Neural cell (in vitro differentiated cells): ENCODE results near the gene RASSF8.

Source experiments
- EP300 ChIP-seq: fragments of 450-650 bp; conservative IDR thresholded peaks from 2 replicates; pipeline ENCODE4 v1.6.1; 2014; ENCODE audit warnings: antibody characterized with exemption, mild to moderate bottlenecking, moderate library complexity; ENCODE audit not compliant: poor library complexity, severe bottlenecking
- EZH2 ChIP-seq: fragments of 200-600, 300-800 bp; shearing (Covaris generic), sonication (generic); IDR thresholded peaks from 2 replicates; pipeline ENCODE4 v1.6.1; 2014; ENCODE audit warnings: antibody characterized with exemption, low read length, borderline replicate concordance, mild to moderate bottlenecking; ENCODE audit not compliant: insufficient read depth, poor library complexity, severe bottlenecking
- POLR2AphosphoS5 ChIP-seq: IDR thresholded peaks from 2 replicates; pipeline ENCODE4 v1.6.1; 2012
- RAD21 ChIP-seq: fragments of 450-650 bp; conservative IDR thresholded peaks from 2 replicates; pipeline ENCODE4 v1.6.1; 2014; ENCODE audit warnings: antibody characterized with exemption, mild to moderate bottlenecking, moderate library complexity
- SMC3 ChIP-seq: fragments of 450-650 bp; conservative IDR thresholded peaks from 2 replicates; pipeline ENCODE4 v1.6.1; 2014; ENCODE audit warnings: antibody characterized with exemption, mild to moderate bottlenecking, moderate library complexity; ENCODE audit not compliant: poor library complexity
- TF ChIP-seq, protein P1 (sequence below): fragments of 450-650 bp; IDR thresholded peaks from 2 replicates; pipeline ENCODE4 v1.5.1; 2014; ENCODE audit warnings: antibody characterized with exemption, mild to moderate bottlenecking, moderate library complexity; ENCODE audit not compliant: poor library complexity, severe bottlenecking

DNA sequence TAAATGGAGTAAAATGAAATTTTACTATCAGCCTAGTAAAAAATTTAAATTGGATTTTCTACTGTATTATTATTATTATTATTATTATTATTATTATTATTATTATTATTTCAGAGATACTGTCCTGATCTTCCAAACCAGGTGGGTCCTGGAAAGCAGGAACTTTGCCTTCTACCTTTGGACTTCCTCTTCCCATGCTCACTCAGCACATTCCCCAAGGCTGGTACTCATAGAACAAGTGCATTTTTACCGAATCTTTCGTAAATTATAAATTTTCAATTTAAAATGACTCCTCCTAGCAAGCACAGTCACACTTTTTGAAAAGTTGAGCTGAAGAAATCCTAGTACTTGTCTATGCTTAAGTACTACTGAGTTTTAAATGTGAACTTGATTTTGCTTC is 136.7 kb downstream of the RASSF8 start:
- TF ChIP-seq EZH2, result no peak
- TF ChIP-seq, protein P1, sequence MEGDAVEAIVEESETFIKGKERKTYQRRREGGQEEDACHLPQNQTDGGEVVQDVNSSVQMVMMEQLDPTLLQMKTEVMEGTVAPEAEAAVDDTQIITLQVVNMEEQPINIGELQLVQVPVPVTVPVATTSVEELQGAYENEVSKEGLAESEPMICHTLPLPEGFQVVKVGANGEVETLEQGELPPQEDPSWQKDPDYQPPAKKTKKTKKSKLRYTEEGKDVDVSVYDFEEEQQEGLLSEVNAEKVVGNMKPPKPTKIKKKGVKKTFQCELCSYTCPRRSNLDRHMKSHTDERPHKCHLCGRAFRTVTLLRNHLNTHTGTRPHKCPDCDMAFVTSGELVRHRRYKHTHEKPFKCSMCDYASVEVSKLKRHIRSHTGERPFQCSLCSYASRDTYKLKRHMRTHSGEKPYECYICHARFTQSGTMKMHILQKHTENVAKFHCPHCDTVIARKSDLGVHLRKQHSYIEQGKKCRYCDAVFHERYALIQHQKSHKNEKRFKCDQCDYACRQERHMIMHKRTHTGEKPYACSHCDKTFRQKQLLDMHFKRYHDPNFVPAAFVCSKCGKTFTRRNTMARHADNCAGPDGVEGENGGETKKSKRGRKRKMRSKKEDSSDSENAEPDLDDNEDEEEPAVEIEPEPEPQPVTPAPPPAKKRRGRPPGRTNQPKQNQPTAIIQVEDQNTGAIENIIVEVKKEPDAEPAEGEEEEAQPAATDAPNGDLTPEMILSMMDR, result no peak
- TF ChIP-seq POLR2AphosphoS5, result no peak
- TF ChIP-seq SMC3, result no peak
- no peak for TF ChIP-seq RAD21
- TF ChIP-seq EP300, result no peak
